K562 (cell line): ENCODE data around the gene ASAH2B. TPM values are rescaled to one million over a fixed set of nuclear protein-coding genes. Genes with fewer than 3 reads are reported as not detected.

ENCODE experiments used
- ATAC-seq: fragments of 200-7000 bp; cut with Tn5 transposase; 3 replicates; pipeline ENCODE4 v1.9.1; 2020; ENCODE audit warnings: moderate library complexity
- BruUV-seq: library from RNA; stranded (reverse); fragments of 400-500 nt; replicated peaks from 2 replicates; lab custom pipeline; 2021; lab: Mats Ljungman, UMichigan
- CTCF ChIA-PET: fragments of 300-600 bp; formaldehyde crosslinking; extraction: SDS; loops from one replicate; lab custom pipeline; 2021; ENCODE audit warnings: low intra/inter-chr PET ratio; lab: Yijun Ruan, JAX
- POLR2A ChIA-PET: fragments of 300-600, 350-650 bp; sonication (Branson Sonifier 250); formaldehyde crosslinking; extraction: SDS; loops from one replicate; lab custom pipeline; 2021; ENCODE audit warnings: antibody characterized with exemption, inconsistent platforms; lab: Yijun Ruan, JAX
- DNase-seq, 4 experiments: peaks; one replicate each; pipeline versions ENCODE4 v3.0.0 to v3.0.0-alpha.2; 2011 to 2018; ENCODE audit warnings: low spot score in 3 of 4, mixed read lengths in 3 of 4; ENCODE audit errors: extremely low read depth in 1 of 4
- FAIRE-seq: peaks from 2 replicates; lab custom pipeline; 2011; peaks lifted over from hg19 to GRCh38; lab: Jason Lieb, UNC
- H2AFZ ChIP-seq: 2 replicates; pipeline ENCODE4 v1.6.0; 2011; ENCODE audit warnings: low read depth, low read length, control low read depth, inconsistent platforms
- H3K27ac ChIP-seq: fragments of 200-600 bp; 3 replicates; pipeline ENCODE4 v1.8.0; 2011; ENCODE audit warnings: low read depth, mild to moderate bottlenecking, control low read depth, inconsistent platforms, low read length, moderate library complexity, mixed read lengths; ENCODE audit errors: extremely low read depth
- H3K27me3 ChIP-seq, 2 experiments: fragments of 300-600 bp in 1 of 2; 2 replicates in 1 of 2; 3 replicates in 1 of 2; pipeline versions ENCODE4 v1.6.0 to v1.8.0; 2011; ENCODE audit warnings: inconsistent platforms in 2 of 2, low read length in 2 of 2, mild to moderate bottlenecking in 1 of 2, mixed read lengths in 1 of 2, moderate library complexity in 1 of 2; ENCODE audit not compliant: control insufficient read depth in 2 of 2, insufficient read depth in 2 of 2
- H3K36me3 ChIP-seq: fragments of 300-600 bp; 3 replicates; pipeline ENCODE4 v1.8.0; 2011; ENCODE audit warnings: mild to moderate bottlenecking, low read length, inconsistent platforms; ENCODE audit not compliant: control insufficient read depth, insufficient read depth
- H3K4me1 ChIP-seq, 2 experiments: fragments of 200-600 bp in 1 of 2; replicated peaks in 1 of 2; 2 replicates in 1 of 2; 3 replicates in 1 of 2; pipeline versions ENCODE4 v1.5.1 to v1.8.0; 2011; ENCODE audit warnings: inconsistent platforms in 2 of 2, low read length in 2 of 2, mild to moderate bottlenecking in 1 of 2, mixed read lengths in 1 of 2, moderate library complexity in 1 of 2; ENCODE audit not compliant: control insufficient read depth in 2 of 2, insufficient read depth in 2 of 2
- H3K4me2 ChIP-seq: 2 replicates; pipeline ENCODE4 v1.6.1; 2011; ENCODE audit warnings: low read length, control low read depth, inconsistent platforms, mixed read lengths; ENCODE audit not compliant: insufficient read depth
- H3K4me3 ChIP-seq: fragments of 200-600 bp; sonication (generic), shearing (Covaris generic); 2 replicates; pipeline ENCODE4 v1.5.1; 2016; ENCODE audit warnings: control low read depth, inconsistent platforms
- H3K79me2 ChIP-seq: fragments of 200-600 bp; 3 replicates; pipeline ENCODE4 v1.8.0; 2011; ENCODE audit warnings: low read length, inconsistent platforms; ENCODE audit not compliant: control insufficient read depth, insufficient read depth
- H3K9ac ChIP-seq, 2 experiments: 2 replicates each; pipeline versions ENCODE4 v1.6.0 to v1.6.1; 2011; ENCODE audit warnings: low read depth in 2 of 2, low read length in 2 of 2, control low read depth in 1 of 2, inconsistent platforms in 1 of 2, mild to moderate bottlenecking in 1 of 2, mixed read lengths in 1 of 2; ENCODE audit not compliant: insufficient read depth in 1 of 2
- H3K9me1 ChIP-seq: one replicate; pipeline ENCODE4 v1.6.0; 2011; ENCODE audit warnings: inconsistent platforms, mild to moderate bottlenecking, low read length, moderate library complexity; ENCODE audit not compliant: control insufficient read depth, insufficient read depth
- H3K9me3 ChIP-seq: replicated peaks from 2 replicates; pipeline ENCODE4 v1.5.1; 2011; ENCODE audit warnings: low read depth, low read length, inconsistent platforms; ENCODE audit not compliant: control insufficient read depth, insufficient read depth
- H4K20me1 ChIP-seq: replicated peaks from 2 replicates; pipeline ENCODE4 v1.6.1; 2011; ENCODE audit warnings: low read length, inconsistent platforms, mixed read lengths; ENCODE audit not compliant: control insufficient read depth, insufficient read depth
- TAF1 ChIP-seq: IDR thresholded peaks from 2 replicates; pipeline ENCODE4 v1.6.1; 2011; ENCODE audit warnings: mild to moderate bottlenecking, low read length, moderate library complexity; ENCODE audit not compliant: insufficient read depth, control insufficient read depth, severe bottlenecking; ENCODE audit errors: extremely low read depth
- ZHX1 ChIP-seq: fragments of 150-350 bp; conservative IDR thresholded peaks from 2 replicates; pipeline ENCODE4 v1.6.1; 2014; ENCODE audit warnings: low read length
- ZNF146 ChIP-seq: IDR thresholded peaks from one replicate; pipeline ENCODE4 v1.6.1; 2018; ENCODE audit warnings: missing compliant biosample characterization; ENCODE audit not compliant: unreplicated experiment
- ZNF316 ChIP-seq: fragments of 450-650 bp; IDR thresholded peaks from 2 replicates; pipeline ENCODE4 v1.6.1; 2016
- WGBS: fragments of 100-300 bp; shearing (Covaris generic); methylation state at CpG from one replicate; pipeline ENCODE4 v1.1.6; 2016; ENCODE audit warnings: low coverage, mixed read lengths; ENCODE audit not compliant: insufficient coverage; ENCODE audit errors: missing lambda C conversion rate; 5-methylcytosine and 5-hydroxymethylcytosine counted together
- in situ Hi-C: fragments of 300-500 bp; cut with MboI; formaldehyde crosslinking; loops from 4 replicates; pipeline ENCODE4 v1.15.0; 2018; ENCODE audit warnings: inconsistent platforms, mixed read lengths
- intact Hi-C: fragments of 100-400 bp; cut with micrococcal nuclease; formaldehyde crosslinking; loops from 2 replicates; pipeline ENCODE4 v1.14.2; 2022
- polyA plus RNA-seq, 8 experiments: library from polyadenylated mRNA; depleted of rRNA in 4 of 8; stranded (reverse) in 5 of 8; unstranded in 3 of 8; fragments of >200 nt; fragmentation: Nextera tagmentation in 2 of 8; fragmentation: Illumina TruSeq in 1 of 8; extraction: Ambion mirVana in 2 of 8; extraction: Trizol in 1 of 8; gene quantifications; 2 replicates each; pipeline versions ENCODE4 v1.2.1 to v1.2.3, GENCODE V29; 2011 to 2014; ENCODE audit warnings: inconsistent platforms in 1 of 8, missing spikeins in 1 of 8
- total RNA-seq, 7 experiments: library from RNA; depleted of rRNA in 6 of 7; stranded (reverse); fragments of >200 nt in 6 of 7; fragmentation: Illumina TruSeq in 2 of 7; extraction: Trizol in 2 of 7; gene quantifications; 2 replicates each; pipeline versions ENCODE4 v1.2.1 to v1.2.3, GENCODE V29; 2011 to 2021; ENCODE audit warnings: low replicate concordance in 1 of 7

Gene ASAH2B
- total and polyA plus RNA-seq, 9 of the 15 experiments (the other 6 are each of a cell fraction or from before 2014, with no cell fraction given), result 5.0 to 18.3 (median 14.4) TPM

- BruUV-seq, result no TSS peak
- H2AFZ ChIP-seq, result no peak overlapping the region
- H3K9me1 ChIP-seq, result no peaks in the 10 kb centered on the region
- no peaks in the 10 kb centered on the region for H3K27me3 ChIP-seq
- no peak overlapping the region for H3K27ac ChIP-seq
- no peaks in the 10 kb centered on the region for H4K20me1 ChIP-seq
- no peaks in the 10 kb centered on the region for H3K9me3 ChIP-seq
- intact Hi-C loops, result loop anchor here (10.0 kb wide), 1 partner anchor 1415 kb away; no protein-coding TSS in a partner anchor
- FAIRE-seq, result no peak
- CTCF ChIA-PET, result no interaction called here
- DNase-seq, result no peak
- TF ChIP-seq ZNF146 (CRISPR knock-in tag) (no peak), ZNF316 (peak; percentile 54; the same call in 1 of the 2 replicates)
- no peak overlapping the region for H3K9ac ChIP-seq
- no peak for ATAC-seq
- H3K4me3 ChIP-seq, result no peak overlapping the region
- no peaks in the 10 kb centered on the region for H3K79me2 ChIP-seq
- H3K36me3 ChIP-seq, result no peaks in the 10 kb centered on the region
- H3K4me2 ChIP-seq, result no peak overlapping the region
- in situ Hi-C loops, result no loop called here
- POLR2A ChIA-PET, result no interaction called here
- WGBS, result 0% methylated on average over 1 of the region's 1 CpG
- H3K4me1 ChIP-seq, result no peaks in the 10 kb centered on the region
Observed at GRCh38 chr10:50799595-50799994, 59.9 kb downstream of the ASAH2B start.

- H3K4me2 ChIP-seq, result no peak overlapping the region
- FAIRE-seq (no peak), ATAC-seq (no peak), DNase-seq (no peak)
- no peaks in the 10 kb centered on the region for H3K4me1 ChIP-seq
- no peak overlapping the region for H3K27ac ChIP-seq
- no TSS peak for BruUV-seq
- no peaks in the 10 kb centered on the region for H3K36me3 ChIP-seq
- H3K4me3 ChIP-seq, result no peak overlapping the region
- H3K9me1 ChIP-seq, result no peaks in the 10 kb centered on the region
- no peaks in the 10 kb centered on the region for H3K9me3 ChIP-seq
- no peak overlapping the region for H2AFZ ChIP-seq
- ChIA-PET POLR2A (interaction anchor here (1.3 to 1.4 kb wide), 2 partner anchors 13 to 15 kb away, joined by 3 read pairs; no protein-coding TSS in a partner anchor), CTCF (no interaction called here)
- H3K27me3 ChIP-seq, result no peaks in the 10 kb centered on the region; a peak in 1 of 5 replicates
- no peak for TF ChIP-seq TAF1
- TF ChIP-seq ZHX1, result no peak
- H4K20me1 ChIP-seq, result no peaks in the 10 kb centered on the region
- H3K9ac ChIP-seq, result no peak overlapping the region
- 0% methylated on average over 2 of the region's 2 CpGs for WGBS
- no peaks in the 10 kb centered on the region for H3K79me2 ChIP-seq
- in situ Hi-C loops, result no loop called here
- intact Hi-C loops, result no loop called here
Observed at GRCh38 chr10:50805981-50806622, 66.4 kb downstream of the ASAH2B start.
